SH-SY5Y (cell line): ENCODE data around the gene DNM3.

Source experiments
- GATA2 ChIP-seq: IDR thresholded peaks from 2 replicates; pipeline ENCODE4 v1.6.1; 2011; ENCODE audit warnings: mild to moderate bottlenecking, low read depth, low read length
- GATA3 ChIP-seq: IDR thresholded peaks from 2 replicates; pipeline ENCODE4 v1.6.1; 2011; ENCODE audit warnings: low read depth, mild to moderate bottlenecking, low read length, moderate library complexity

DNA sequence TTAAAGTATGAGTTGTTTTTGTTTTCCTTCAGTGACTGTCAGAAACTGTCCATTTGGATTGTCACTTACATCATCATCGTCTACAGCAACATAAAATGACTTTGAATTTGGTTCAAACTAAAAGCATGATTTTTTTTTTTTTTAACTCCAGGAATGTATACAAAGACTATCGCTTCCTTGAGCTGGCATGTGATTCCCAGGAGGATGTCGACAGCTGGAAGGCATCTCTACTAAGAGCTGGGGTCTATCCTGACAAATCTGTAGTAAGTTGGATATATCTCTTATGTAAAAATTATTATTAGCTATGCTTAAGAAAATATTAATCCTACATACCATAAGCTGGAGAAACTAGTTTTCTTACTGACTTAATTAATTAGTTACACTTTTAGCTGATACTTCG is 467.3 kb downstream of the DNM3 start:
- TF ChIP-seq GATA3 (no peak), GATA2 (no peak)
